Endometrial microvascular endothelial cells (primary cell): ENCODE data around the gene WBP2NL. TPM values are rescaled to one million over a fixed set of nuclear protein-coding genes. Genes with fewer than 3 reads are reported as not detected.

Source experiments
- in situ Hi-C: cut with HindIII; loops from 2 replicates; pipeline ENCODE4 v1.10.0; 2017; ENCODE audit warnings: low sequenced_read_pairs, low pct_unique_long_range_greater_than_20kb; ENCODE audit errors: inconsistent ontology term
- total RNA-seq: library from RNA; depleted of rRNA; stranded (reverse); fragments of >200 nt; gene quantifications from one replicate; pipeline ENCODE4 v1.2.3, GENCODE V29; 2015; ENCODE audit errors: inconsistent ontology term

The WBP2NL gene
- total RNA-seq, 1 donor from 2014 or later = not detected

DNA sequence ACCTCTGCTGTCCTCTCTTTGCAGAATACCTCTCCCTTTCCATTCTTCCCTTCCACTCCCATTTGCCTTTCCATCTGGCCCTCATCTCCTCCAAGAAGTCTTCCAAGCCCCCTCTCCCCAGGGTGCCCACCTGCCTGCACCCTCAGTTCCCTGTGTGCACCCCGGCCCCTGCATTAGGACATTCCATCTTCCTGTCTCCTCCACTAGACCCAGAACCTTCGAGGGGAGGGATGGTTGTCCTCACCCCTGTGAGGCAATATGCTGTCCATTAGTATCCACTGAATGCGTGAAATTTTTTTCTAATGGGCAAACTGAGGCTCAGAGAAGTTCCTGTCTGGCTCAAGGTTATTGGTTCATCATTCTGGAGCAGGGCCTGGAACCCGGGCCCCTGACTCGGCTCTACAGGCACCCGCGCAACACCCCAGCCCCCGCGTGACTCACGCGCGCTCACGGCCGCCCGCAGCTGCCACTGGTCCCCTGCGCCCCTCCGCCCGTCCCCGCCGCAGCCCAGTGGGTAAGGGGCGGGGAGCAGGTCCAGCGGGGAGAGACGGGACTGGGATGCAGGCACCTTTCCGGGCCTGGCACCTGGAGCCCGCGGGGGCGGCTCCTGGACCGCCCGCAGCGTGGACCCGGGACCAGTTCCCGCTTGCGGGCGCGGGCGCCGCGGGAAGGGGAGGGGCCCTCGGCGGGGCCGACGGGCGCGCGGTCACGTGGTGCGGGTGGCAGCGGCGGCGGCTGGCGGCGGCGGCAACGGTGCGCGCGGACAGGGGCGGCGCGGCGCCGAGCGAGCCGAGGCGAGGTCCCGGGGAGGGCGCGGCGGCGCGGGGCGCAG, 22.3 kb upstream of the WBP2NL start:
- in situ Hi-C loops = no loop called here

DNA sequence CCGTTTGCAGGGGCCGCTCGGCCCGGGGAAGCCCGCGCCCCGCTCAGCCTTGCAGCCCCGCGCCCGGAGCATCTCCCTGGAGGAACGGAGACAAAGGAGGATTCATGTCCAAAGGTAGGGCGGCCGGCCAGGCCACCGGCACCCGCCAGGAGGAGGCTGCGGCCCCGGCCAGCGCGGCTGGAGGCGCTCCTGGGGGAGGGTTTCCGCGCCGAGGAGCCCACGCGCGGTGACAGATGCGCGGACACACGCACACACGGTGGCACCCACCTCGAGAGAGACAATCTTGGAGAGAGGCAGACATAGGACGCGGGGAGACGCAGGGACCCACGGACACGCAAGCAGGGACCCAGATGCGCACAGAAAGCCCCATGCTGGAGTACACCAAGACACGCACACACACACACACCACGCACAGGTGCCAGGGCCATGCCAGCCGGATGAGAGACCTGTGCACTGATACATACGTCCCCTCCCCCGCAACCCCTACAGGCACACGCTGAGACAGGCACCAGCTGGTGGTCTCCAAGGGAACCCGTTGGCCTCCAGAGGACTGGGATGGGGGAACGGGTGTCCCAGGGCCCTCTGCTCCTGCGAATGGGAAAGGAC, 21.5 kb upstream of the WBP2NL start:
- in situ Hi-C loops = no loop called here

DNA sequence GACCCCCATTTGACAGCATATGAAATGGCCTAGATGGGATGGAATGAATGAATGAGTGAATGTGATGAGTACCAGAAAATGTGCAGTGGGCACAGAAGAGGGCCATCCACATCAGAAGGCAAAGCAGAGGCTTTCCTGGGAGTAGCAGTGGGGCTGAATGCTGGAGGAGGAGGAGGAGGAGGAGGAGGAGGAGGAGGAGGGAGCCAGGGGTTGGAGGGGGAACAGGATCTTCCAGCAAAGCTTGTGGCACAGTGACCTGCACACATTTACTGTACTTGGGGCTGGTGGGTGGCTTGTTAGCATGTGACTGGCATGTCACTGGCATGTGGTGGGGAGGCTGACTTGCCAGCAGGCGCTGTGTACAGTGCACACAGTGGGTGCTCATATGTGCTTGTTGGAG, 19.9 kb upstream of the WBP2NL start:
- in situ Hi-C loops = no loop called here

- in situ Hi-C loops = no loop called here
These were observed 19.0 kb upstream of the WBP2NL start for GRCh38 chr22:41979423-41980250.

DNA sequence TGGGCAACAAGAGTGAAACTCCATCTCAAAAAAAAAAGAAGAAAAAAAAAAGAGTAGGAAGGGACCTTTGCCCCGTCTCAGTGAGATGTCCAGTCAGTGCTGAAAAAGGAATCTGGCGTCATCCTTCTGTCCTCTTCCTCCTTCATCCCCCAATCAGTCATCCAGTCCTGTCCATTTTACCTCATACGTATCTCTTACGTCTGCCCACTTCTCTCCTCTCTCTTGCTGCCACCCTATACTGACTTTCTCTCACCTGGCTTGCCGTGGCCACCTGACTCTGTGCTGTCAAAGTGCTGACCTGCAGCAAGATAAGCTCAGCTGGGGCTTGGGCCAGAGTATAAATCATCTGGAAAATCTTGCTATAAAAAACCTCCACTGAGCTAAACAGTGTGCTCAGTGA, 15.7 kb upstream of the WBP2NL start:
- in situ Hi-C loops = no loop called here

DNA sequence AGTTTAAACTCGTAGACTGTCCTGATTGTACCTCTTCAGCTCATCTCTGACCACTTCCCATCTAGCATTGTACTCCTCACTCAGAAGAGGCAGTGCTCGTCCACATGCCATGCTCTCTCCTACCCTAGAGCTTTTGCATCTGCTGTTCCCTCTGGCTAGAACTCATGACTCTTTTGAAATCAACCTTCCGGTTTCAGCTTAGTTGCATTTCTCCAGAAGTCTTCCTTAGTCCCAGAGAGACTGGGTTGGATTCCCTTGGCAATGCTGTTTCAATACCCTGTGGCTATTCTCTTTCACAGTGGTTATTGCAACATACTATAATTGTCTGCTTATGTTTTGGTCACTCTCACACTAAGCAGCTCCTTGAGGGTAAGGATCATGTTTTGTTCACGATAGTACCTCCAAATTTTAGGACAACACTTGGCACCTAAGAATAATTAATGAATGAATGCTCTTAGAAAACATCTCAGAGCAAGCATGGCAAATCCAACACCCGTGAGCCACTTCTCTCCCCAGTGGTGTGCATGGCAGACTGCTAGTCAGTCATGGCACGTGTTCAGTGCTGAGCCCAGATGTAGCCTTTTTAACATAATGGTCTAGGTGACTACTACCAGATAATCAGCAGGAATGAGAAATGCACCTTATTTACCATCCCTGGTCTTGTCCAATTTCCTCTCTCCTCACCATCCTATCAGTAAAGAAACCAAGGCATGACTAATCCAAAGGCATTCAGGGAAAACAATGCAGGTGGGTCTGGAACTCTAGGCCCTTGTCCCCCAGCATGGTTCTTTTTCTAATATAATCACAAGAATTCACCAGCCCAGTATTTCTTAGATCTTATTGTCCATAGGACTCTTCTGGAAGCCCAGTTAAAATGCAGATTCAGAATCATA, 14.8 kb upstream of the WBP2NL start:
- in situ Hi-C loops = no loop called here

GRCh38 chr22:41987276-41987675, 11.3 kb upstream of the WBP2NL start:
- in situ Hi-C loops = no loop called here

GRCh38 chr22:41989246-41989645, 9.3 kb upstream of the WBP2NL start:
- in situ Hi-C loops = no loop called here

- in situ Hi-C loops = no loop called here
These were observed 7.5 kb upstream of the WBP2NL start for GRCh38 chr22:41991111-41991510.

- in situ Hi-C loops = no loop called here
These were observed 6.1 kb upstream of the WBP2NL start for GRCh38 chr22:41992496-41992895.

DNA sequence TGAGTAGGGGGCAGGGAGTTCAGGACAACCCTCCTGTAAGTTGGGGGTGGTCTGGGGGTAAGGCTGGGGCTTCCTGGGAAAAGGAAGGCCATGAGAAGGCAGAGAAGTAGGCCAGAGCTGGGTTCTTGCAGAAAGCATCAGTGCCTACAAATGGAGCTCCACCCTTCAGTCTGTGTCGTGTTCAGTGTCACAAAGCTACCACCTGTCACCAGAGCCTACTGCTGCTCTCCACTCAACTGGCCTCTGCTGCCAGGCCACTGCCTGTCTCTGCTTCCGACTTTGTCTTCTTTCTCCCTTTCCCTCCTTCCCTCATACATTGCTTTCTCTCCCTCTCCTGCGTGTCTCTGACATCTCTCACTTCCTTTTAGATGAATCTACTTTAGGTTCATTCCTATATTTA, 3.4 kb upstream of the WBP2NL start:
- in situ Hi-C loops = no loop called here

DNA sequence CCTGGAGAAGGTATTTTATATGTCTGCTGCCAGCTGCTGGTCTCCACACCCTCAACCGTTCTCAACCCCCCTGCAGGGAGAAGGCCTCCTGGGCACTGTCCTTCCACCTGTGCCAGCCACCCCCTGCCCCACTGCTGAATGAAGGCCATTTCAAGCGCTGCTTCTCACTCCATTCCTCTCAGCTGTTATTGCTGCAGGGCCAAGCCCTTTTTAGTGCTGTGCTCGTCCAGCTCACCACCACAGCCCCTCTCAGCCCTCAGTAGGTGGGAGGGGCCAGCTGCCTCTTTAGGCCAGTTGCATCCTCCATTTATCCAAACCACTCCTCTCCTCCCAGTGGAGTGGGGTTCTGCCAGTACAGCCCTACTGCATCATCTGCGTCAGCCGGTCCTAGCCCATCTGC, 1.8 kb upstream of the WBP2NL start:
- in situ Hi-C loops = no loop called here

- in situ Hi-C loops = no loop called here
These were observed 1.9 kb downstream of the WBP2NL start for GRCh38 chr22:42000466-42000865.

GRCh38 chr22:42001121-42001520, 2.5 kb downstream of the WBP2NL start:
- in situ Hi-C loops = no loop called here

GRCh38 chr22:42001706-42002105, 3.1 kb downstream of the WBP2NL start:
- in situ Hi-C loops = no loop called here

DNA sequence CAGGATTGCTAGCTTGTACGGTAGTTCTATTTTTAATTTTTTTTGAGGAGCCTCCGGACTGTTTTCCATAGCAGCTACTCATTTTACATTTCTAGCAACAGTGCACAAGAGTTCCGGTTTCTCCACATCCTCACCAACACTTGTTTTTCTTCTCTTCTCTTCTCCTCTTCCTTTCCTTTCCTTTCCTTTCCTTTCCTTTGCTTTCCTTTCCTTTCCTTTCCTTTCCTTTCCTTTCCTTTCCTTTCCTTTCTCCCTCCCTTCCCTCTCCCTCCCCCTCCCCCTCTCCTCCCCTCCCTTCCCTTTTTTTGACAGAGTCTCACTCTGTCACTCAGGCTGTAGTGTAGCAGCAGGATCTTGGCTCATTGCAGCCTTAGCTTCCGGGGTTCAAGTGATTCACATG, 9.3 kb downstream of the WBP2NL start:
- in situ Hi-C loops = no loop called here

- in situ Hi-C loops = no loop called here
These were observed 12.2 kb downstream of the WBP2NL start for GRCh38 chr22:42010778-42011177.

DNA sequence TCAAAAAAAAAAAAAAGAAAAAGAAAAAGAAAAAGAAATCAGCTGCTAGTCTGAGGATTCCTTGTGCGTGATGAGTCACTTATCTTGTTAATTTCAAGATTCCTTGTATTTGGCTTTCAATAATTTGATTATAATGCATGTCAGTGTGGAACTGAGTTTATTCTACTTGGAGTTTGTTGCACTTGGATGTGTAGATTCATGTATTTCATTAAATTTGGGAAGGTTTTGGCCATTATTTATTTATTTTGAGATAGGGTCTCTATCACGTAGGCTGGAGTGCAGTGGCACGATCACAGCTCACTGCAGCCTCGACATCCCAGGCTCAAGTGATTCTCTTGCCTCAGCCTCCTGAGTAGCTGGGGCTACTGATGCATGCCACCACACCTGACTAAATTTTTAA, 14.8 kb downstream of the WBP2NL start:
- in situ Hi-C loops = no loop called here

DNA sequence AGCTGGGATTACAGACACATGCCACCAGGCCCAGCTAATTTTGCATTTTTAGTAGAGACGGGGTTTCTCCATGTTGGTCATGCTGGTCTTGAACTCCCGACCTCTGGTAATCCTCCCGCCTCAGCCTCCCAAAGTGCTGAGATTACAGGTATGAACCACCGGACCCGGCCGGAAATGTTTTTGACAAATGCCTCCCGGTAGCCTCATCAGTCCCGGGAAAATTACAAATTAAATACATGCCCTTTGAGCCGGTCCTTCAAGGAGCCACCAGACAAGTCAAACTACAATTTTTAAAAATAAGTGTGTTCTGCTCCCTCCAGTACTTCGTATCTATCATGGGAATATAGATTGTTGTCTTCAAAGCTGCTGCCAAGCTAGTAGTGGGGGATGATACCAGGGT, 17.5 kb downstream of the WBP2NL start:
- in situ Hi-C loops = no loop called here
